ENCODE measurements around the gene C1orf232. TPM values are rescaled to one million over a fixed set of nuclear protein-coding genes. Genes with fewer than 3 reads are reported as not detected.

The C1orf232 gene
- total and polyA plus RNA-seq, 8 donors, result not detected

DNA sequence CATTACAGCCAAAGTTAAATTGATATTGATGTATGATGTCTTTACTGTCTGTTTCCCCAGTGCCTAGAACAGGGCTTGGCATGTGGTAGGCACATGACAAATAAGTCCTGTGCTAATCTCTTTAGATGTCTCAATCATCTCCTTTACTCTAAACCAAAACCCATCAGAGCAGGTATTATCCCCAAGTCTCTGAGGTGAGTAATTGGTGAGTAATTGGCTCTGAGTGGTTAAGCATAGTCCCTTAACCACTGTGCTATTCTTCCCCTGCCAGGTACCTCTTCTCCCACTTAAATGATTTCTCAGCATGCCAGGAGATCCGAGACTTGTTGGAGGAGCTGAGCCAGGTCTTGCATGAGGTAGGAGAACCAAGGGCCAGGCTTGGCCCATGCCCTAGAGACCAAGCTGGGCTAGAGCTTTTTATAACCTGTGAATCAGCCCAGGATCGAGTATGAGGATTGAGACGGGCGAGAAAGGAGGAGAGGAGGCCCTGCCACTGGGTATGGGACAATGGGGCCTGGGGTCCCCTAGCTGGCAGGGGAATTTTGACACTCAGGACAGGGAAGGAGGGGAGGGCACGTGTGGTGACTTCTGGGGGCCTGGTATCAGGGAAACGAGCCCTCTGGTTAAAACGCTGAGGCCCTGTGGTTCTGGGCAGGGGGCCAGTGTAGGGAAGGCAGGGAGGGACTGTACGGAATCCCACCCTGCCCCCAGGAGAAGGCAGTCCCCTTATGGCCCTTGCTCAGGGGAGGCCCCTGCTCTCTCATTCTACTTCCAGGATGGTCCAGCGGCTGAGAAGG is 13.0 kb upstream of the C1orf232 start:
- H3K27me3 ChIP-seq, result no peaks in the 10 kb centered on the region
- no peak overlapping the region for H3K27ac ChIP-seq
- ATAC-seq (no peak), DNase-seq (no peak)
- TF ChIP-seq, protein P1, sequence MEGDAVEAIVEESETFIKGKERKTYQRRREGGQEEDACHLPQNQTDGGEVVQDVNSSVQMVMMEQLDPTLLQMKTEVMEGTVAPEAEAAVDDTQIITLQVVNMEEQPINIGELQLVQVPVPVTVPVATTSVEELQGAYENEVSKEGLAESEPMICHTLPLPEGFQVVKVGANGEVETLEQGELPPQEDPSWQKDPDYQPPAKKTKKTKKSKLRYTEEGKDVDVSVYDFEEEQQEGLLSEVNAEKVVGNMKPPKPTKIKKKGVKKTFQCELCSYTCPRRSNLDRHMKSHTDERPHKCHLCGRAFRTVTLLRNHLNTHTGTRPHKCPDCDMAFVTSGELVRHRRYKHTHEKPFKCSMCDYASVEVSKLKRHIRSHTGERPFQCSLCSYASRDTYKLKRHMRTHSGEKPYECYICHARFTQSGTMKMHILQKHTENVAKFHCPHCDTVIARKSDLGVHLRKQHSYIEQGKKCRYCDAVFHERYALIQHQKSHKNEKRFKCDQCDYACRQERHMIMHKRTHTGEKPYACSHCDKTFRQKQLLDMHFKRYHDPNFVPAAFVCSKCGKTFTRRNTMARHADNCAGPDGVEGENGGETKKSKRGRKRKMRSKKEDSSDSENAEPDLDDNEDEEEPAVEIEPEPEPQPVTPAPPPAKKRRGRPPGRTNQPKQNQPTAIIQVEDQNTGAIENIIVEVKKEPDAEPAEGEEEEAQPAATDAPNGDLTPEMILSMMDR (IDR thresholded peaks at IDR 0.05), result no peak
- no peaks in the 10 kb centered on the region for H3K9me3 ChIP-seq
- intact Hi-C loops (cut with DNase I), result no loop called here
- no peak overlapping the region for H3K4me3 ChIP-seq
- no peaks in the 10 kb centered on the region for H3K4me1 ChIP-seq
- peaks cover 0 to 21% of the 10 kb centered on the region in 2 donors for H3K36me3 ChIP-seq

DNA sequence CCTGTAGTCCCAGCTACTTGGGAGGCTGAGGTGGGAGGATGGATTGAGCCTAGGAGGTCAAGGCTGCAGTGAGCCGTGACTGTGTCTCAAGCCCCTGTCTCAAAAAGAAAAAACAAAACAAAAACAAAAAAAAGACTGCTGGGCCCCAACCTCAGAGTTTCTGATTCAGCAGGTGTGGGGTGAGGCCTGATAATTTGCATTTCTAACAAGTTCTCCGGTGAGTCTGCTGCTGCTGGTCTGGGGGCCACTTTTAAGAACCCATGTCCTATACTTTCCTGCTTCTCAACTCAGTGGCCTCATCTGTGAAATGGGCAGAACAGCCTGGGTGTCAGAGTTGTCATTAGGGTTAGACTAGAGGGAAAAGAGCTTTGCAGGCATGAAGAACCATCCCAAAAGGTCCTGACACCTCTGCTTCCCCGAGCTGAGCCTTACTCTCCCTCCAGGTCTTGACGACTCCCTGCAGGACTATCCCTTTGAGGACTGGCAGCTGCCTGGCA is 11.3 kb upstream of the C1orf232 start:
- TF ChIP-seq, protein P1 (IDR thresholded peaks at IDR 0.05), result no peak
- Histone ChIP-seq H3K4me3 (no peak overlapping the region), H3K36me3 (peaks cover 0 to 16% of the 10 kb centered on the region in 2 donors), H3K27ac (no peak overlapping the region), H3K4me1 (no peaks in the 10 kb centered on the region), H3K9me3 (no peaks in the 10 kb centered on the region), H3K27me3 (no peaks in the 10 kb centered on the region)
- intact Hi-C loops (cut with DNase I), result no loop called here
- no peak for DNase-seq
- no peak for ATAC-seq

DNA sequence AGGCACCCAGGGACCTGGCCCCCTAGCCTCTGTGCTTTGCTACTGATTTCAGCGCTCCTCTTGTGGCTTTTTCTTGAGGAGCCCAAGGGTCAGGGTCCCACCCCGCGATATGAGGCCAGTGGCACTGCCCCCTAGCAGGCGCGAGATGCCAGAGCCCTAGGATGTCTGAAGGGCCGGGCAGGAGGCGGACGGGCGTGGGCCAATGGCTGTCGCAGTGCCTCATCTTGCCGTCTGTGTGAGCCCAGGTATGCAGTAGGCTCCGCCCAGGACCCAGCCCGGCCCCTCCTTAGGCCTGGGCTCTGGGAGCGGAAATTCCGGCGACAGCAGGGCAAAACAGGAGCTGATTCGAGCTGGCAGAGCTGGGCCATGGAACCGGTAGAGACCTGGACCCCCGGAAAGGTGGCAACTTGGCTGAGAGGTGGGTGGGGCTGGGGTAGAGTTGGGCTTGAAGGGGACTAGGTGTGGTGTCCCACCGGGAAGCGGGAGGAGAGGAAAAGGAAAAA is 8.5 kb upstream of the C1orf232 start, which contains the start of gene CNKSR1:
Gene CNKSR1 (plus strand): TSS at position 310 of the 503 bp plus-strand sequence. CDS start 57 bp downstream, at position 367.
- TF ChIP-seq, protein P1 (IDR thresholded peaks at IDR 0.05), result no peak
- intact Hi-C loops (cut with DNase I), result no loop called here
- H3K27ac ChIP-seq, result peak within 1 kb of the TSS; percentile 33 to 59
- DNase-seq (peak in 3 of 4 donors; percentile 78 to 91 (median 81)), ATAC-seq (peak; percentile 97)
- no peaks in the 10 kb centered on the region for H3K27me3 ChIP-seq
- H3K9me3 ChIP-seq, result no peaks in the 10 kb centered on the region
- peak within 1 kb of the TSS; percentile 9 to 31 for H3K4me3 ChIP-seq
- no peaks in the 10 kb centered on the region for H3K4me1 ChIP-seq
- H3K36me3 ChIP-seq, result peaks cover 0 to 8% of the 10 kb centered on the region in 2 donors

DNA sequence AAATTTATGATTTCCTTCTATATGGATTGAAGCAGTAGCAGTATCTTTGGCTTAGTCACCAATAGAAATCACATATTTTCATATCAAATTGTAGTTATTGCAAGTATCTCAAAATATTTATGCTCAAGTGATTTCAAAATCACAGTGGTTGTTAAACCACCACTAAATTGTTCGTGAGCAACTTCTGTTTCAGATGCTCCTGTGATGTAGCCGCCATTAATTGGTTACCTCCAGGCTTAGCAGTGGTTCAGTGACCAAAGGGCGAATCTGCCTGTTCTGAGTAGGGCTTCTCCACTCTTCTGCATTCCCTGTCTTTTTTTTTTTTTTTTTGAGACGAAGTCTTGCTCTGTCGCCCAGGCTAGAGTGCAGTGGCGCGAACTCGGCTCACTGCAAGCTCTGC is 6.6 kb upstream of the C1orf232 start:
- no peak overlapping the region for H3K4me3 ChIP-seq
- DNase-seq, result no peak
- no peaks in the 10 kb centered on the region for H3K9me3 ChIP-seq
- intact Hi-C loops (cut with DNase I), result no loop called here
- H3K36me3 ChIP-seq, result peaks cover 0 to 4% of the 10 kb centered on the region in 2 donors
- no peak for ATAC-seq
- TF ChIP-seq, protein P1 (IDR thresholded peaks at IDR 0.05), result no peak
- H3K4me1 ChIP-seq, result peaks cover 3 to 11% of the 10 kb centered on the region in 2 donors
- no peaks in the 10 kb centered on the region for H3K27me3 ChIP-seq
- H3K27ac ChIP-seq, result no peak overlapping the region

Data from left lung (tissue), 10 donors.